ENCODE results near the gene NFIC.

Gene NFIC

GRCh38 chr19:3509566-3509989, 143.2 kb downstream of the NFIC start:
- Histone ChIP-seq H3K27ac (no peak overlapping the region), H3K4me1 (peaks cover 0 to 52% (median 36%) of the 10 kb centered on the region in 4 donors), H3K4me3 (no peak overlapping the region), H3K27me3 (no peaks in the 10 kb centered on the region), H3K9me3 (no peaks in the 10 kb centered on the region), H3K36me3 (peaks cover 0 to 28% (median 7%) of the 10 kb centered on the region in 3 donors)
- intact Hi-C loops (cut with DNase I; ENCODE audit: low total_unique reads): no loop called here
- no peak for DNase-seq
- no peak for TF ChIP-seq CTCF (IDR thresholded peaks at IDR 0.05)

- H3K36me3 ChIP-seq: peaks cover 0 to 28% (median 7%) of the 10 kb centered on the region in 3 donors
- no peak for DNase-seq
- intact Hi-C loops (cut with DNase I; ENCODE audit: low total_unique reads): loop anchor here (5.0 kb wide), 1 partner anchor 567 kb away; no protein-coding TSS in a partner anchor
These were observed 144.3 kb downstream of the NFIC start for GRCh38 chr19:3510727-3511126.

GRCh38 chr19:3511506-3512251, 145.3 kb downstream of the NFIC start:
- intact Hi-C loops (cut with DNase I; ENCODE audit: low total_unique reads): loop anchor here (5.0 kb wide), 1 partner anchor 566 kb away; no protein-coding TSS in a partner anchor
- Histone ChIP-seq H3K4me1 (peaks cover 0 to 51% (median 36%) of the 10 kb centered on the region in 4 donors), H3K9me3 (no peaks in the 10 kb centered on the region), H3K4me3 (no peak overlapping the region), H3K27me3 (no peaks in the 10 kb centered on the region), H3K27ac (no peak overlapping the region), H3K36me3 (peaks cover 0 to 28% (median 7%) of the 10 kb centered on the region in 3 donors)
- DNase-seq: no peak
- no peak for TF ChIP-seq CTCF (IDR thresholded peaks at IDR 0.05)

More at GRCh38 chr19:3510727-3511126, 144.3 kb downstream of the NFIC start:
- H3K27ac ChIP-seq: no peak overlapping the region
- peaks cover 0 to 43% (median 31%) of the 10 kb centered on the region in 4 donors for H3K4me1 ChIP-seq
- no peak for TF ChIP-seq CTCF (IDR thresholded peaks at IDR 0.05)
- H3K9me3 ChIP-seq: no peaks in the 10 kb centered on the region
- no peak overlapping the region for H3K4me3 ChIP-seq
- no peaks in the 10 kb centered on the region for H3K27me3 ChIP-seq

DNA sequence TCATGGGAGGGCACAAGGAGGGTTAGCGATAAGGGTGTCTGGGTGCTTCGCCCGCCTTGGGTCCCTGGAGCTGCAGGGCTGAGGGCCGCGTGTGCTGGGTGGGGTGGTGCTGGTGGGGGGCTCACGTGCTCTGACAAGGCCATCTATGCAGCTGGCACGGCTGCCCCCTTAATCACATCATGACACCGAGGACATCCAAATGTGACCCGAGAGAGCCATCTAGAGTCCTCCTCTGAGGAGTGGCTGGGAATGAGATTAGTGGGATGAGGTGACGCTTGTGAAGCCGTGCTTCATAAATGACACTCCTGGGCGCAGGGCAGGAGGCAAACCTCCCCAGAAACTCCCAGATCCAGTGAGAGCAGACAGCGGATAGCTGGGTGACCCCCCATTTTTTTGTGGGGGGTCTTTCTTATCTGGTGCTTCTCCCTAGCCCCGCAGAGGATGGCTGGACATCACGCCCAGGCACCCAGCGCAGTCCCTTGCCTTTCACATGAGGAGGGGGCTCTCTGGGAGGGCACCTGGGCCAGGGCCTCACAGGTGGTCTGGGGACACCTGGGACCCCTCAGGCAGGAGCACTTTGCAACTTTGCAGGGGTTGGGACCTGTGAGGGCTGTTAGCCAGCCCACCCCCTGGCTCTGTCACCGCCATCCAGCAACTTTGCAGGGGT, 146.3 kb downstream of the NFIC start:
- H3K9me3 ChIP-seq: no peaks in the 10 kb centered on the region
- no peaks in the 10 kb centered on the region for H3K27me3 ChIP-seq
- peaks cover 0 to 44% (median 26%) of the 10 kb centered on the region in 4 donors for H3K4me1 ChIP-seq
- intact Hi-C loops (cut with DNase I; ENCODE audit: low total_unique reads): loop anchor here (5.0 kb wide), 1 partner anchor 565 kb away; no protein-coding TSS in a partner anchor
- peaks cover 0 to 28% (median 7%) of the 10 kb centered on the region in 3 donors for H3K36me3 ChIP-seq
- H3K27ac ChIP-seq: no peak overlapping the region
- H3K4me3 ChIP-seq: no peak overlapping the region
- DNase-seq: no peak
- no peak for TF ChIP-seq CTCF (IDR thresholded peaks at IDR 0.05)

- DNase-seq: no peak
- Histone ChIP-seq H3K27ac (no peak overlapping the region), H3K4me1 (peaks cover 0 to 38% (median 20%) of the 10 kb centered on the region in 4 donors), H3K9me3 (no peaks in the 10 kb centered on the region), H3K4me3 (no peak overlapping the region), H3K27me3 (no peaks in the 10 kb centered on the region), H3K36me3 (peaks cover 0 to 28% (median 7%) of the 10 kb centered on the region in 3 donors)
- intact Hi-C loops (cut with DNase I; ENCODE audit: low total_unique reads): loop anchor here (5.0 kb wide), 1 partner anchor 564 kb away; no protein-coding TSS in a partner anchor
- no peak for TF ChIP-seq CTCF (IDR thresholded peaks at IDR 0.05)
These were observed 147.1 kb downstream of the NFIC start for GRCh38 chr19:3513229-3514140.
